Measurements from ENCODE around the gene MAGI2.

- TF ChIP-seq POLR2AphosphoS5 (IDR thresholded peaks at IDR 0.05) (no peak), CTCF (IDR thresholded peaks at IDR 0.05) (no peak), POLR2A (IDR thresholded peaks at IDR 0.05) (no peak), EP300 (IDR thresholded peaks at IDR 0.05) (no peak)
Measured at GRCh38 chr7:79312022-79312421, 141.4 kb downstream of the MAGI2 start.

Measured in suprapubic skin (tissue), 4 donors.